ENCODE data around the gene OR10P1.

The OR10P1 gene

GRCh38 chr12:55651299-55651683, 14.6 kb downstream of the OR10P1 start:
- DNase-seq (ENCODE audit: low read depth in 3 of 3): no peak

- peak in 1 of 3 experiments; percentile 26 for DNase-seq (ENCODE audit: low read depth in 3 of 3)
Observed at GRCh38 chr12:55652352-55652751, 15.7 kb downstream of the OR10P1 start.

GRCh38 chr12:55653031-55653430, 16.3 kb downstream of the OR10P1 start:
- no peak for DNase-seq (ENCODE audit: low read depth in 3 of 3)

- DNase-seq (ENCODE audit: low read depth in 3 of 3): no peak
Observed at GRCh38 chr12:55654511-55655214, 18.0 kb downstream of the OR10P1 start.

- no peak for DNase-seq (ENCODE audit: low read depth in 3 of 3)
Observed at GRCh38 chr12:55657212-55657611, 20.5 kb downstream of the OR10P1 start.

- DNase-seq (ENCODE audit: low read depth in 3 of 3): no peak
Observed at GRCh38 chr12:55658212-55658611, 21.5 kb downstream of the OR10P1 start.

- no peak for DNase-seq (ENCODE audit: low read depth in 3 of 3)
Observed at GRCh38 chr12:55658635-55659391, 22.1 kb downstream of the OR10P1 start.

- DNase-seq (ENCODE audit: low read depth in 3 of 3): no peak
Observed at GRCh38 chr12:55659486-55660385, 23.0 kb downstream of the OR10P1 start.

- no peak for DNase-seq (ENCODE audit: low read depth in 3 of 3)
Observed at GRCh38 chr12:55663391-55663790, 26.7 kb downstream of the OR10P1 start.

- DNase-seq (ENCODE audit: low read depth in 3 of 3): no peak
Observed at GRCh38 chr12:55664826-55665225, 28.1 kb downstream of the OR10P1 start.

GRCh38 chr12:55666508-55666907, 29.8 kb downstream of the OR10P1 start:
- no peak for DNase-seq (ENCODE audit: low read depth in 3 of 3)

GRCh38 chr12:55670276-55670675, 33.6 kb downstream of the OR10P1 start:
- DNase-seq (ENCODE audit: low read depth in 3 of 3): no peak

GRCh38 chr12:55671746-55672145, 35.1 kb downstream of the OR10P1 start:
- DNase-seq (ENCODE audit: low read depth in 3 of 3): no peak

GRCh38 chr12:55673638-55674037, 36.9 kb downstream of the OR10P1 start:
- no peak for DNase-seq (ENCODE audit: low read depth in 3 of 3)

- no peak for DNase-seq (ENCODE audit: low read depth in 3 of 3)
Observed at GRCh38 chr12:55675666-55676065, 39.0 kb downstream of the OR10P1 start.

GRCh38 chr12:55676707-55677106, 40.0 kb downstream of the OR10P1 start:
- DNase-seq (ENCODE audit: low read depth in 3 of 3): no peak

GRCh38 chr12:55679691-55680090, 43.0 kb downstream of the OR10P1 start:
- DNase-seq (ENCODE audit: low read depth in 3 of 3): no peak

GRCh38 chr12:55681142-55682077, 44.7 kb downstream of the OR10P1 start:
- DNase-seq (ENCODE audit: low read depth in 3 of 3): no peak

- no peak for DNase-seq (ENCODE audit: low read depth in 3 of 3)
Observed at GRCh38 chr12:55682087-55682796, 45.5 kb downstream of the OR10P1 start.

GRCh38 chr12:55683676-55684075, 47.0 kb downstream of the OR10P1 start:
- DNase-seq (ENCODE audit: low read depth in 3 of 3): no peak

All from stimulated activated CD4-positive, alpha-beta T cell treated with anti-CD3 and anti-CD28 coated beads, TNF-alpha, amount 100 ng/mL, for 24 hours (primary cell).